ENCODE results near the gene HUS1B. TPM values are rescaled to one million over a fixed set of nuclear protein-coding genes. Genes with fewer than 3 reads are reported as not detected.

Gene HUS1B
- polyA plus RNA-seq, 3 donors = 0.23 to 0.73 TPM; not detected in 1

DNA sequence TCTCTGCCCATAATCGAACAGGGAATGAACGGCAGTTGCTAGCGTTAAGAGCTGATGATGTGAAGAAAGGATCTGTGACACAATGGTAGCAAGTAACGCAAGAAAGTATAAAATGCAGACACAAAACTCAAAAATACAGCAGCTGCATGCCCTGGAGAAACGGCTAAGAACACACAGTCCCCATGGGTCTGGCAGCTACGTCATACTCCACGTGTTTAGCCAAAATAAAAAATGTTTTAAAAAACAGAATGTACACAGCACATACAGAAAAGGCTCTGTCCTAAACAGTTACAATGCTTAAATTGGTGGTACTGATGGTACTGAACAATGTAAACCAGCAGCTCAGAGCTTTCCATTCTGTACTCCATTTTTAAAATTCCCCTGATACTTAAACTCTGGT, 34.4 kb downstream of the HUS1B start:
- WGBS (ENCODE audit: insufficient coverage) = no CpG with 5 or more reads among the region's 7 CpGs
- TF ChIP-seq CTCF (IDR thresholded peaks at IDR 0.05) = no peak
- peaks cover 35 to 50% of the 10 kb centered on the region in 2 donors for H3K36me3 Mint-ChIP-seq

DNA sequence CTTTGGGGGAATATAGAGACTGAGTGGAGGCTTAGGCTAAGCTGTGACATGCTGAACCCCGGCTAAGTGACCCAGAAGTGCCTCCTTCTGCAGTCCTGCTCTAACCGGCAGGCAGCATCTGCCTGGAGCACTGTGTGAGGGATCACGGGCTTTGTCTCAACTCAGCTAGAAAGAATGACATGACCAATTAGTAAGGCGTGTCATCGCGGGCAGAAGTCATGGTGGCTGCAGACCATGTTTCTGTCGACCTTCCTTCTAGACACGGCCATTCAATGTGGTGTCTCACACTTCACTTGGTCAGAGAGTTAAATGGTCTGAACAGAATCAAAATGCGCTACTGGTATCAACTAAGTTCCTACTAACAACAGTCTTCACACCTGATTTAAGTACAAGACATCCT, 35.0 kb downstream of the HUS1B start:
- peaks cover 7 to 65% of the 10 kb centered on the region in 2 donors for H3K36me3 ChIP-seq (replicated peaks in 1 of 2; ENCODE audit: control insufficient read depth in 1 of 2, insufficient read depth in 2 of 2, low read length in 2 of 2)
- no peaks in the 10 kb centered on the region for H3K27me3 ChIP-seq (ENCODE audit: control insufficient read depth in 2 of 2, insufficient read depth in 2 of 2, low read length in 2 of 2)
- no peaks in the 10 kb centered on the region for H3K4me1 ChIP-seq (ENCODE audit: control insufficient read depth in 1 of 2, insufficient read depth in 2 of 2, low read length in 2 of 2)
- H3K4me2 ChIP-seq (replicated peaks; ENCODE audit: extremely low read depth, low read length, poor library complexity, severe bottlenecking) = no peak overlapping the region
- H3K9ac ChIP-seq (ENCODE audit: insufficient read depth, low read length, poor library complexity, severe bottlenecking) = no peak overlapping the region
- H3K79me2 ChIP-seq (ENCODE audit: insufficient read depth, low read length) = no peaks in the 10 kb centered on the region
- peaks cover 35 to 51% of the 10 kb centered on the region in 2 donors for H3K36me3 Mint-ChIP-seq
- H3K9me3 Mint-ChIP-seq = no peaks in the 10 kb centered on the region
- H3K4me3 Mint-ChIP-seq = no peak overlapping the region
- H4K20me1 ChIP-seq (ENCODE audit: insufficient read depth, low read length) = no peaks in the 10 kb centered on the region
- no peaks in the 10 kb centered on the region for H3K27me3 Mint-ChIP-seq (ENCODE audit: low read depth in 3 of 3)
- H2AFZ ChIP-seq (ENCODE audit: insufficient read depth, low read depth, low read length, poor library complexity, severe bottlenecking) = no peak overlapping the region
- no peak for TF ChIP-seq CTCF (IDR thresholded peaks at IDR 0.05)
- intact Hi-C loops (cut with micrococcal nuclease) = no loop called here
- H3K4me3 ChIP-seq (replicated peaks in 1 of 3; ENCODE audit: low read depth in 2 of 3, low read length in 3 of 3) = no peak overlapping the region
- no peaks in the 10 kb centered on the region for H3K4me1 Mint-ChIP-seq
- H3K27ac Mint-ChIP-seq = no peak overlapping the region
- WGBS (ENCODE audit: insufficient coverage) = 98% methylated on average over 9 of the region's 9 CpGs
- no peak overlapping the region for H3K27ac ChIP-seq (ENCODE audit: low read depth in 1 of 2, low read length in 2 of 2)
- no peaks in the 10 kb centered on the region for H3K9me3 ChIP-seq (replicated peaks in 1 of 2; ENCODE audit: control insufficient read depth in 1 of 2, insufficient read depth in 1 of 2, low read length in 2 of 2)
- DNase-seq = no peak

More for the DNA sequence above, 34.4 kb downstream of the HUS1B start:
- Histone ChIP-seq H3K9ac (ENCODE audit: insufficient read depth, low read length, poor library complexity, severe bottlenecking) (no peak overlapping the region), H3K27me3 (ENCODE audit: control insufficient read depth in 2 of 2, insufficient read depth in 2 of 2, low read length in 2 of 2) (no peaks in the 10 kb centered on the region), H3K27ac (ENCODE audit: low read depth in 1 of 2, low read length in 2 of 2) (no peak overlapping the region), H3K9me3 (replicated peaks in 1 of 2; ENCODE audit: control insufficient read depth in 1 of 2, insufficient read depth in 1 of 2, low read length in 2 of 2) (no peaks in the 10 kb centered on the region), H2AFZ (ENCODE audit: insufficient read depth, low read depth, low read length, poor library complexity, severe bottlenecking) (no peak overlapping the region), H3K4me2 (replicated peaks; ENCODE audit: extremely low read depth, low read length, poor library complexity, severe bottlenecking) (no peak overlapping the region), H3K4me1 (ENCODE audit: control insufficient read depth in 1 of 2, insufficient read depth in 2 of 2, low read length in 2 of 2) (no peaks in the 10 kb centered on the region), H3K36me3 (replicated peaks in 1 of 2; ENCODE audit: control insufficient read depth in 1 of 2, insufficient read depth in 2 of 2, low read length in 2 of 2) (peaks cover 8 to 64% of the 10 kb centered on the region in 2 donors), H3K79me2 (ENCODE audit: insufficient read depth, low read length) (no peaks in the 10 kb centered on the region), H4K20me1 (ENCODE audit: insufficient read depth, low read length) (no peaks in the 10 kb centered on the region), H3K4me3 (replicated peaks in 1 of 3; ENCODE audit: low read depth in 2 of 3, low read length in 3 of 3) (no peak overlapping the region)
- no peaks in the 10 kb centered on the region for H3K27me3 Mint-ChIP-seq (ENCODE audit: low read depth in 3 of 3)
- H3K27ac Mint-ChIP-seq = no peak overlapping the region
- intact Hi-C loops (cut with micrococcal nuclease) = no loop called here
- H3K4me3 Mint-ChIP-seq = no peak overlapping the region
- H3K4me1 Mint-ChIP-seq = no peaks in the 10 kb centered on the region
- no peaks in the 10 kb centered on the region for H3K9me3 Mint-ChIP-seq
- no peak for DNase-seq

Measured in CD14-positive monocyte (primary cell).